Activated CD8-positive, alpha-beta memory T cell treated with anti-CD3 and anti-CD28 coated beads for 24 hours (primary cell): ENCODE measurements around the gene CINP.

ENCODE experiments used
- DNase-seq: peaks from one replicate; pipeline ENCODE4 v3.0.0-alpha.2; 2020

CINP gene

GRCh38 chr14:102362545-102363181 is at the start of gene CINP, which contains the start of gene TECPR2:
Gene CINP, minus strand, starts transcription at chr14:102362890. Its CDS starts 39 bp downstream, at chr14:102362851.
Gene TECPR2, plus strand, starts transcription at chr14:102362941. Its CDS starts 13,781 bp downstream, at chr14:102376722.
- DNase-seq: peak; percentile 99

GRCh38 chr14:102408724-102409123 is 46.0 kb upstream of the CINP start:
- no peak for DNase-seq

GRCh38 chr14:102407258-102407657 is 44.6 kb upstream of the CINP start:
- no peak for DNase-seq

GRCh38 chr14:102403028-102403427 is 40.3 kb upstream of the CINP start:
- no peak for DNase-seq

- DNase-seq: no peak
Measured at GRCh38 chr14:102396521-102396920, 33.8 kb upstream of the CINP start.

GRCh38 chr14:102394717-102395375 is 32.2 kb upstream of the CINP start:
- DNase-seq: no peak

GRCh38 chr14:102392506-102392905 is 29.8 kb upstream of the CINP start:
- DNase-seq: no peak

- DNase-seq: no peak
Measured at GRCh38 chr14:102390064-102390855, 27.6 kb upstream of the CINP start.

GRCh38 chr14:102389246-102389645 is 26.6 kb upstream of the CINP start:
- DNase-seq: no peak

- no peak for DNase-seq
Measured at GRCh38 chr14:102387086-102387485, 24.4 kb upstream of the CINP start.

GRCh38 chr14:102378830-102379229 is 16.1 kb upstream of the CINP start:
- no peak for DNase-seq

- no peak for DNase-seq
Measured at GRCh38 chr14:102377696-102378095, 15.0 kb upstream of the CINP start.

GRCh38 chr14:102375119-102375518 is 12.4 kb upstream of the CINP start:
- no peak for DNase-seq

- DNase-seq: no peak
Measured at GRCh38 chr14:102374264-102374663, 11.6 kb upstream of the CINP start.

GRCh38 chr14:102373110-102373509 is 10.4 kb upstream of the CINP start:
- DNase-seq: no peak

GRCh38 chr14:102371361-102371760 is 8.7 kb upstream of the CINP start:
- no peak for DNase-seq

- DNase-seq: no peak
Measured at GRCh38 chr14:102370305-102370809, 7.7 kb upstream of the CINP start.

- DNase-seq: no peak
Measured at GRCh38 chr14:102363182-102363943, 673 bp upstream of the CINP start.

- DNase-seq: peak; percentile 74
Measured at GRCh38 chr14:102362084-102362483, 606 bp downstream of the CINP start.

- DNase-seq: no peak
Measured at GRCh38 chr14:102360388-102360787, 2.3 kb downstream of the CINP start.

- DNase-seq: no peak
Measured at GRCh38 chr14:102359341-102359740, 3.3 kb downstream of the CINP start.

GRCh38 chr14:102356280-102356679 is 6.4 kb downstream of the CINP start:
- no peak for DNase-seq

GRCh38 chr14:102353126-102353619 is 9.5 kb downstream of the CINP start:
- no peak for DNase-seq
